Uterus (tissue), 2 donors: ENCODE results near the gene NR2C2AP.

Experiments
- POLR2A ChIP-seq, 2 donors: fragments of 450-650 bp; IDR thresholded peaks; one replicate each; pipeline ENCODE4 v1.6.1; 2016; ENCODE audit warnings: antibody characterized with exemption in 2 of 2, mild to moderate bottlenecking in 1 of 2, moderate library complexity in 1 of 2
- TF ChIP-seq, protein P1 (sequence below), 4 experiments: fragments of 200-600 bp in 2 of 4; fragments of 450-650 bp in 2 of 4; sonication (generic) in 2 of 4; IDR thresholded peaks; one replicate each; pipeline ENCODE4 v1.5.1; 2016 to 2019; ENCODE audit warnings: antibody characterized with exemption in 4 of 4, mild to moderate bottlenecking in 2 of 4, moderate library complexity in 1 of 4

DNA sequence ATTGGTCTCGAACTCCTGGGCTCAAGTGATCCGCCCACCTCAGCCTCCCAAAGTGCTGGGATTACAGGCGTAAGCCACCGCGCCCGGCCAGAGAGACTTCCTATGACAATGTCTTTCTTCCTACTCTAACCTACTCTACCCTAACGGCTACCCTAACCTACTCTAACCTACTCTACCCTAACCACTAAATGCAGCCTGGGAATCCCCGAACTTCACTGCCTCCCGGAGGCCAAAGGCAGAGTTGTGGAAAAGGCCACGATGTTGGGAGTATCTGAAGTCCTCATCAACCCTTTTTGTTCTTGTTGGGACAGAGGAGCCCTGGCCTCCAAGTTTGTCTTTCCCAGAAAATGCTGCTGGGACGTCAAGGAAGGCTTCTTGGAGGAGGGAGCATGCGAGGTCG lies 967 bp upstream of the NR2C2AP start:
- TF ChIP-seq, protein P1, sequence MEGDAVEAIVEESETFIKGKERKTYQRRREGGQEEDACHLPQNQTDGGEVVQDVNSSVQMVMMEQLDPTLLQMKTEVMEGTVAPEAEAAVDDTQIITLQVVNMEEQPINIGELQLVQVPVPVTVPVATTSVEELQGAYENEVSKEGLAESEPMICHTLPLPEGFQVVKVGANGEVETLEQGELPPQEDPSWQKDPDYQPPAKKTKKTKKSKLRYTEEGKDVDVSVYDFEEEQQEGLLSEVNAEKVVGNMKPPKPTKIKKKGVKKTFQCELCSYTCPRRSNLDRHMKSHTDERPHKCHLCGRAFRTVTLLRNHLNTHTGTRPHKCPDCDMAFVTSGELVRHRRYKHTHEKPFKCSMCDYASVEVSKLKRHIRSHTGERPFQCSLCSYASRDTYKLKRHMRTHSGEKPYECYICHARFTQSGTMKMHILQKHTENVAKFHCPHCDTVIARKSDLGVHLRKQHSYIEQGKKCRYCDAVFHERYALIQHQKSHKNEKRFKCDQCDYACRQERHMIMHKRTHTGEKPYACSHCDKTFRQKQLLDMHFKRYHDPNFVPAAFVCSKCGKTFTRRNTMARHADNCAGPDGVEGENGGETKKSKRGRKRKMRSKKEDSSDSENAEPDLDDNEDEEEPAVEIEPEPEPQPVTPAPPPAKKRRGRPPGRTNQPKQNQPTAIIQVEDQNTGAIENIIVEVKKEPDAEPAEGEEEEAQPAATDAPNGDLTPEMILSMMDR (IDR thresholded peaks at IDR 0.05): no peak
- no peak for TF ChIP-seq POLR2A (IDR thresholded peaks at IDR 0.05)
